Iris pigment epithelial cell (primary cell): ENCODE measurements around the gene IL20RA.

ENCODE experiments used
- DNase-seq: peaks from one replicate; pipeline ENCODE4 v3.0.0-alpha.2; 2011; ENCODE audit warnings: low read depth

The IL20RA gene

GRCh38 chr6:137045222-137045789 lies 541 bp upstream of the IL20RA start:
- DNase-seq, result no peak

- DNase-seq, result peak; percentile 47
Observed at GRCh38 chr6:137043710-137044365, 927 bp downstream of the IL20RA start.

- no peak for DNase-seq
Observed at GRCh38 chr6:137040393-137040792, 4.4 kb downstream of the IL20RA start.

GRCh38 chr6:137039010-137039409 lies 5.8 kb downstream of the IL20RA start:
- no peak for DNase-seq

- no peak for DNase-seq
Observed at GRCh38 chr6:137036566-137037300, 8.0 kb downstream of the IL20RA start.

GRCh38 chr6:137033828-137034227 lies 10.9 kb downstream of the IL20RA start:
- DNase-seq, result no peak

- DNase-seq, result no peak
Observed at GRCh38 chr6:137031122-137031521, 13.6 kb downstream of the IL20RA start.

- no peak for DNase-seq
Observed at GRCh38 chr6:137028912-137029311, 15.9 kb downstream of the IL20RA start.

- peak; percentile 10 for DNase-seq
Observed at GRCh38 chr6:137025786-137026730, 18.7 kb downstream of the IL20RA start.

DNA sequence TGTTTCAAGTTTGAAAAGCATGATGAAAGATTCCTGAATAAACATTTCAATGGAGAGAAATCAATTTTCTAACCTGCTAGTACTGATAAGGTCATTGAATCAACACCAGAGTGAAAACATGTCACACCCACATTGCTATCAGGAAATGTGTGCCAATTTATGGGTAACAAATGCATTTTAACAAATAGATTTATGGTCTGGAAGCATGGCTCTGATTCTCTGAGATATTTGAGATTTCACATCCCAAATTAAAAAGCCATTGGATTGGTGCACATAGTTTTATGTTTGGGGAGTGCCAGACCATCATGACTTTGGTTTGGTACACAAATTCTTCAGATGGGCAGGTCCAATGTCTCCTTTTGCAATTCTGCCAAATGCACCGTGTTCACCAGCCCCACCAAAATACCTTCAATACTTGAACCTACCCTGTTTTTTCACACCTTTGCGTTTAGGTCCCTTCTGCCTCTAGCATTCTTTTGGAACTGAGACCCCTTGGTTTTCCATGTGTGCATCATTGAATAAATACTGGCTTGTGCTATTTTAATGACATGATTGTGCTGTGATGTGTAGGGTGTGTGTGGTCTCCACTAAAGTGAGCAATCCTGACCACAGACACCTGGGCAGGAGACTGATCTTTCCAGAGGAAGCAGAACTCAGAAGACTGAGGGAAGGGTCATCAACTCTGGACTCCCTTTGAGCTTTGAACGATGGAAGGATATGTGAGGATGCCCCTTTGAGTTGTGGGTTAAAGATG lies 20.4 kb downstream of the IL20RA start:
- DNase-seq, result no peak

DNA sequence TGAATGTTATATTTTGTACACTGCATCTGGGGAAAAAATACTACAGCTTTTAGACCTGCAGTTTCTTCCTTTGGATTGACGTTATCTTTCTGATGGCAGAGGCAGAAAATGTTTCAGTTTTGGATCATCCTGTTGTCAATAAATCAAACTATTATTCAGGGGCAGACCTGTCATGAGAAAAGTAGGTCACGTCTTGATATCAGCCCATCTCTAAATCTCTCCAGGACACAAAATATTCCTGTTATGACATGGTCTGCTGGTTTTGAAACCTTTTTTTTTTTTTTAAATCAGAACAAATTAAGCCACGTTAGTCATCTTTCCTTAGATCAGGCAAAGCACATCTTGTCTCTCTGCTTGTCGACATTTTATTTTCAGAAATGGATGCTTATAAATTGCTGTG lies 24.0 kb downstream of the IL20RA start:
- no peak for DNase-seq

DNA sequence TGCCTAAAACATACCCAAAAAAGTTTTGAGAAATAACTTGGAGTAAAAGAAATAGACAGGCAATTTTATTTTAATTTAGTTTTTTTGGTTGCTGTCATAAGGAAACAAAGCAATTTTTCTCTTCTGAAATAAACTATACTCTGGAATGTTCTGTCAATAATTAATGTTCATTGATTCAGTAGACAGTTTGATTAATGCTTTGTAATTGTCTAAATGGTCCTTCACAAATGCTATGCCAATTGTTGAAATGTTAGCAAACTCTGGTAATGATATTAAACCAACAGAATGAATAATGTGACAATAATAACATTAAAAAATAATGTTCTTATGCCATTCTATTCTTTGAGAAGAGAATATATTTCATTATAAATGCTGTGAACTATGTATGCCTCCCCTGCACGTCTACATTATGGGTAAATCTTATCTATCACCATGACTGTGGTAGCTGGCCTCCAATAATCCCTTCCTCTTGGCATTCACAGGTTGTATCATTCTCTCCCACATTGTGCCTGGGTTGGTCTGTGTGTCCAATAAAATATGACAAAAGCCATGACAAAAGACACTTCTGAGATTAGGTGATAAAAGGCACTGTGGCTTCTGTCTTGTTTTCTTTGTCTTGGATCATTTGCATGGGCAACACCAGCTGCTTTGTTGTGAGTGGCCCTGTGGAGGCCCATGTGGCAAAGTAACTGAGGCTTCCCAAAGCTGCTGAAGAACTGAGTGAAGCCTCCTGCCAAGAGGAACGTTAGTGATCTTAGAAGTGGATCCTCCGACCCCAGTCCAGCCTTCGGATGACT lies 25.1 kb downstream of the IL20RA start:
- DNase-seq, result no peak

- no peak for DNase-seq
Observed at GRCh38 chr6:137017081-137017480, 27.7 kb downstream of the IL20RA start.

GRCh38 chr6:137016356-137016755 lies 28.4 kb downstream of the IL20RA start:
- DNase-seq, result peak; percentile 22

GRCh38 chr6:137015943-137016342 lies 28.8 kb downstream of the IL20RA start:
- DNase-seq, result no peak

GRCh38 chr6:137013738-137014602 lies 30.8 kb downstream of the IL20RA start:
- DNase-seq, result peak; percentile 72

DNA sequence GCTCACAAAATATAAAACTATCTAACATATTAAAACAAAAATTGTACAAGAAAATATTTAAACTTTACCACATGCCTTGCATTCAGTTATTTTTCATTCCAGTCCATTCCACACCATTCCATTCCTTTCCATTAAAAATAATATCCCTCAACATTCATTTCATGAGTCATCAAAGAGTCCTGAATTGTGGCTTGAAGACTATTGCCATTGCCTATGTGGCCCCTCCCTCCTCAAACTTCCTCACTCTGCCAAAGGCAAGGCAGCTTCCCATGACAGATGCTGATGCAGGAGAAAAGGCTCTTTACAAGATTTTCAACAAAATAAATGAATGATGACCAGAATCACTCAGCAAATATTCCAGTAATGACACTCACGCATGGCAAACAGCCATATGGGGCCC lies 31.7 kb downstream of the IL20RA start:
- no peak for DNase-seq

DNA sequence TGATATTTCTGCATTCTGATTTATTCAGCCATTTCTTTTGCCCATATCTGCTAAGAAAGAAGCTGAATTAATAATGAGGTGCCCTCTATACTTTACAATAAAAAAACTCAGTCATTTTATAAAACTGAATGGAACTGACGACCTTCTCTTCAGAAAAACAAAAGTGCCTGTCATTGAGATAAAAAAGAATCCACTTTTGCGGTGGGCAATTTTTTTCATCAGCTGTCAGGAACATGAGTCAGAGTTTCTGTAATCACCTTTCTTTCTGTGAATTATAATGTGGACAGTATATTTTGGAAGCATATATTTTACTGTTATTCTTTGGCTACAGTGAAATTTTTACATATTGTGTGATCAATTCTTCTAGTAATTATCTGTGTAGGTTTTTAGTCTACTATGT lies 33.4 kb downstream of the IL20RA start:
- no peak for DNase-seq

- DNase-seq, result no peak
Observed at GRCh38 chr6:137010128-137010718, 34.5 kb downstream of the IL20RA start.
